Activated T-cell treated with anti-CD3 and anti-CD28 coated beads for 1 hour (primary cell): Measurements from ENCODE around the gene CHST9.
"Not testable (repeated sequence)": the region's sequence is repeated elsewhere in the genome, so short reads cannot be mapped to it uniquely, and the experiment has no call there.

Experiments used
- DNase-seq: peaks from one replicate; pipeline ENCODE4 v3.0.0-alpha.2; 2020; ENCODE audit warnings: low read depth

CHST9 gene

GRCh38 chr18:27171993-27172392 is 13.1 kb downstream of the CHST9 start:
- DNase-seq, result no peak

DNA sequence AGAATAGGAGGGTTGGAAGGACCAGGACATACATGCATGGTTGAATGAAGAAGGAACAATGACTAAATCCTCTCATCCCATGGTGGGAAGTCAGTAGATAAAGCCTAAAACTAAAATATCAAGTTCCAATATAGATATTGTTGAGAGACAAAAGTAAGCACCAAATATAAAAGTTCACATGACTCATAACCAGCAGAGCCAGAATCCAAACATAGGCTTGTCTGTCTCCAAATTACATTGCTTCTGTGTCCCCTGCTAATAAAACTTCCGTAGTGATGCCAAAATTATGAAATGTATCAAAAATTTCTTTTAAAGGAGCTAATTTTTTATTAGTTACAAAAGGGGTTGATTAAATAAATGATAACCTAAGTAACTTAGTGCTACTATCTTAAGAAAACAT is 19.7 kb downstream of the CHST9 start:
- no peak for DNase-seq

DNA sequence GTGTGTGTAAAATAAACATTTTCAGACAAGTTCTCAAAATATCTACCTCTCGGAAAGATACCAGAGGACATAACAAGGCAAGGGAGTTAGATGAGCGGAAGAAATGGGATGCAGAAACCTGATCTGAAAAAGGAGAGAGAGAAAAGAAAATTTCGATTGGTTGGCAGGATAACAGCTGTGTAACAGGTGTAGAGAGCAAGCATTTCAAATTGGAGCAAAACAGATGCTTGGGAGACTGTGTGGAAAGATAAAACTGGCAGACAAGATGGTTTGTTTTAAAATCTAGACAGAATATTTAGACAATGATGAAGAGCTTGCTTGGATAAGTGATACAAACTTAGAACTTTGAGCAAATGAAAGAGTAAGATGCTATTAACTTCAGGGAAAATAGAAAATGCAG is 20.2 kb downstream of the CHST9 start:
- no peak for DNase-seq

GRCh38 chr18:27163197-27163716 is 21.9 kb downstream of the CHST9 start:
- not testable (repeated sequence) for DNase-seq

DNA sequence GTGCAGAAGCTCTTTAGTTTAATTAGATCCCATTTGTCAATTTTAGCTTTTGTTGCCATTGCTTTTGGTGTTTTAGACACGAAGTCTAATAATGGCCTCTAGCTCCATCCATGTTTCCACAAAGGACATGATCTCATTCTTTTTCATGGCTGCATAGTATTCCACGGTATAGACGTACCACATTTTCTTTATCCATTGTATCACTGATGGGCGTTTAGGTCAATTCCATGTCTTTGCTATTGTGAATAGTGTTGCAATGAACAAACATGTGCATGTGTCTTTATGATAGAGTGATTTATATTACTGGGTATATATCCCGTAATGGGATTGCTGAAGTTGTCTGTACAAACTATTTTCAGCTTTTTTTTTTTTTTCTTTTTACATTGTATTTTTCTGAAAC is 35.9 kb downstream of the CHST9 start:
- not testable (repeated sequence) for DNase-seq

DNA sequence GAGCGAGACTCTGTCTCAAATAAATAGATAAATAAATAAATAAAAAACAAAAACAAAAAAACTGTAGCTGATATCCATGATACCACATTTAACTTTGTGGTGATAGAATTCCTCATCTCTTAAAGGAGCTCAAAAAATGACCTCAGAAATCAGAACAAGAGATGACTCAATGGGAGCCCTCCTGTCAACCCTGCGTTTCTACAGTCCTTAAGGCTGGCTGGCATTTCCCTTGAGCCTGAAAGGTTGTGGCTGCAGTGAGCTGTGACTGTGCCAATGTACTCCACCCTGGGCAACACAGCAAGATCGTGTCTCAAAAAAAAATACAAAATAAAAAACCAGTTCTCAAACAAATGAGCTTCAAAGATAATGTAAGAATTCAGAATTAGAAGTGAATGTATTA is 40.4 kb downstream of the CHST9 start:
- no peak for DNase-seq

DNA sequence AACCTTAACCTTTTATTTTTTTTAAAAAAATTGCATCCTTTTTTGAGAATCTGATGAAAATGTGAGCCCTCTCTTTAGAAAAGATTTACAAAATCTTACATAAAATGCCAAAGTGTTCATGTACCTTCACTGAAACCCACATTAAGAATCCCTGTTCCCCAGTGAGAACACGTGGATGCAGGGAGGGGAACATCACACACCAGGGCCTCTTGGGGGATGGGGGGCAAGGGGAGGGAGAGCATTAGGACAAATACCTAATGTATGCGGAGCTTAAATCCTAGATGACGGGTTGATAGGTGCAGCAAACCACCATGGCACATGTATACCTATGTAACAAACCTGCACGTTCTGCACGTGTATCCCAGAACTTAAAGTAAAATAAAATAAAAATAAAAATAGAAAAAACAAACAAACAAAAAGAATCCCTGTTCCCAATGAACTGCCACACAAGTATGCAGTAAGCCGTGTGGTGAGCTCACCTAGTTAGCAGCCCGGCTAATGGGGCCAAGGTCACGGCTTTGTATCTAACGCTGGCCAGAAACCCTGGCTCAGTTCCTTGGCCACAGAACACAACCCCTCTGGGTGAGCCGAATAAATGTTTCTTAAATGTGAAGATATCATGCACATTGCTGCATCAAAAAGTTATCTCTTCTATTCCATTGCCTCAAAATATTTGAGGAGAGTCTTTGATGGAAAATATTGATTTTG is 41.4 kb downstream of the CHST9 start:
- no peak for DNase-seq

DNA sequence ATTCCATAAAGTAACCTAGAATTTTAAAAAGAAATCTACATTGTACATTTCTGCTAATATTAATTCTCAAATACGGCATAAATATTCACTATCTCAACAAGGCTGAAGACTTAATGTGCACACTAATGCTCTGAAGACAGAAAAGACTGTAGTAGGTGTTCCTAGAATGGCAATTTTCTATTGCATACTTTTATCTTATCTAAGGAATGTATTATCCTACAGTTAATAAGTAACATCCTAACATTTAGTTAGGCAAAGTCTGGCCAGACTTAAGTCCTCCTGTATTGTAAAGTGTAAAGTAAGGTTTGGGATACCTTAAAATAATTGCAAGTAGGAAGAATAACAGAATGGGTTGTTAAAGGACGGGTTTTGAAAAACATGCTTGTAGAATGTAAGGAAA is 42.2 kb downstream of the CHST9 start:
- DNase-seq, result no peak

DNA sequence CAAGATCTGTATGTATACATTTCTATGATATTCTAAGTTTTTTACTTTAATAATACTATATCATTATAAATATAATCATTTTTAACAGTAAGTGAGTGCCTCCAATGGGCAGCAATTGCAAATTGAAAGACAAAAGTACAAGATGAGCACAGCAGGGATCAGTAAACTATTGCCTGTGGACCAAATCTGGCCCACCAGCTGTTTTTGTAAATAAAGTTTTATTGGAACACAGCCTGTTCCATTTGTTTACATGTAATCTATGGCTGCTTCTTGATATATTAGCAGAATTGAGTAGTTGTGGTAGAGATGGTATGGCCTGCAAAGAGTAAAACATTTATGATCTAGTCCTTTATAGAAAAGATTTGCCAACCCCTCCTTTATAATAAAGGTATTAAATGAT is 43.2 kb downstream of the CHST9 start:
- no peak for DNase-seq

- DNase-seq, result no peak
Measured at GRCh38 chr18:27138079-27138478, 47.0 kb downstream of the CHST9 start.

- DNase-seq, result no peak
Measured at GRCh38 chr18:27136208-27136535, 48.9 kb downstream of the CHST9 start.

- no peak for DNase-seq
Measured at GRCh38 chr18:27135504-27136207, 49.5 kb downstream of the CHST9 start.

- no peak for DNase-seq
Measured at GRCh38 chr18:27130065-27130630, 55.0 kb downstream of the CHST9 start.

- DNase-seq, result no peak
Measured at GRCh38 chr18:27124196-27124595, 60.9 kb downstream of the CHST9 start.

GRCh38 chr18:27121108-27121507 is 64.0 kb downstream of the CHST9 start:
- DNase-seq, result no peak

GRCh38 chr18:27120246-27120645 is 64.9 kb downstream of the CHST9 start:
- DNase-seq, result no peak

GRCh38 chr18:27118973-27119372 is 66.1 kb downstream of the CHST9 start:
- no peak for DNase-seq

- no peak for DNase-seq
Measured at GRCh38 chr18:27114842-27115241, 70.3 kb downstream of the CHST9 start.

DNA sequence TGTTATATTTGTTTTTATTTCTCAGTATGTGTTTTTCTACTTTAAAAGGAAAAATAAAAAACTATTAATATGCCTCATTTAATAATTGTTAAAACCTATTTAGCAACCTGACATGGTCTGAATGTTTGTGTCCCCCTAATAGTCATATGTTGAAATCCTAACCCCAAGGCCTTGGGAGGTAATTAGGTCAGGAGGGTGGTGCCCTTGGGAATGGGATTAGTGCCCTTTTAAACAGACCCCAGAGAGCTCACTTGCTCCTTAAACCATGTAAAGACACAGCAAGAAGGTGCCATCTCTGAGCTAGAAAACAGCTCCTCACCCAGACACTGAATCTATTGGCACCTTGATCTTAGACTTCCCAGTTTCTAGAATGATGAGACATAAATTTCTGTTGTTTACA is 71.8 kb downstream of the CHST9 start:
- DNase-seq, result no peak

GRCh38 chr18:27110319-27110718 is 74.8 kb downstream of the CHST9 start:
- no peak for DNase-seq

GRCh38 chr18:27109451-27109850 is 75.7 kb downstream of the CHST9 start:
- no peak for DNase-seq

GRCh38 chr18:27108842-27109241 is 76.3 kb downstream of the CHST9 start:
- no peak for DNase-seq

DNA sequence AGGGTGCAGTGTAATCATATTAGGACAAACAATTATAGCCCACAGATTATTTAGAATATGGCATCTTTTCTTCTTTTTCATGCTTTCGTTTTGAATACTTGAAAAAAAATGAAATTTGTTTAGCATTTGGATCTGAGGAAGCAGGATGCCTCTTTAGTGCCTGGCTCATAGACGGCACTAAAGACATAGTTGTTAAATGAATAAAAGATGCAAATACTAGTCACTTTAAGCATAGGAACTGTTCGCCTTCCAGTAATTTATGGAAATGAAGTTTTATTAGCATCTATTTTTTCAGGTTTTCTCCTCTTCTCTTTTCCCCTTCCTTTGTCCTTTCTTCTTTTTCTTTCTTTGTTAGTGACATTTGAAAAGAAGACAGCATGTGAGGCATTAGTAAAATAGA is 80.4 kb downstream of the CHST9 start:
- no peak for DNase-seq
